ENCODE results near the gene SUSD3. TPM values are rescaled to one million over a fixed set of nuclear protein-coding genes. Genes with fewer than 3 reads are reported as not detected.

The SUSD3 gene
- total and polyA plus RNA-seq, 10 of the 15 experiments (the other 5 are each of a cell fraction or from before 2014, with no cell fraction given) = 2.5 to 92.0 (median 31.1) TPM

DNA sequence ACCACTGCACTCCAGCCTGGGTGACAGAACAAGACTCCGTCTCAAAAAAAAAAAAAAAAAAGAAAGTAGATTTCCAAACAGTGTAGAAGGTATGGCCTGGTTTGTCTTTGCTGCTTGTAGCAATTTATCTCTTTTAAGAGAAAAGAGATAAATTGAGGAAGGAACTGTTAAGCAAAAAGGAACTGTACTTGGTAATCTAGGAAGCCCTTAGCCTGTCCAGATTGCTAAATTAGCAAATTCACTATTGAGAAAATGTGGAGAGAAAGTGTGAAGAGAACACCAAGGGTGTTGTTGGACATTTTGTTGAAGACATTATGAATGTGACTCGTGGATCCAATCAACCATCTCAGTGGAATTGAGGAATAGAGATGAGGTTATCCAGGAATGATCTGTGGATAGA lies 13.0 kb upstream of the SUSD3 start (continued):
- TF ChIP-seq, protein P1, sequence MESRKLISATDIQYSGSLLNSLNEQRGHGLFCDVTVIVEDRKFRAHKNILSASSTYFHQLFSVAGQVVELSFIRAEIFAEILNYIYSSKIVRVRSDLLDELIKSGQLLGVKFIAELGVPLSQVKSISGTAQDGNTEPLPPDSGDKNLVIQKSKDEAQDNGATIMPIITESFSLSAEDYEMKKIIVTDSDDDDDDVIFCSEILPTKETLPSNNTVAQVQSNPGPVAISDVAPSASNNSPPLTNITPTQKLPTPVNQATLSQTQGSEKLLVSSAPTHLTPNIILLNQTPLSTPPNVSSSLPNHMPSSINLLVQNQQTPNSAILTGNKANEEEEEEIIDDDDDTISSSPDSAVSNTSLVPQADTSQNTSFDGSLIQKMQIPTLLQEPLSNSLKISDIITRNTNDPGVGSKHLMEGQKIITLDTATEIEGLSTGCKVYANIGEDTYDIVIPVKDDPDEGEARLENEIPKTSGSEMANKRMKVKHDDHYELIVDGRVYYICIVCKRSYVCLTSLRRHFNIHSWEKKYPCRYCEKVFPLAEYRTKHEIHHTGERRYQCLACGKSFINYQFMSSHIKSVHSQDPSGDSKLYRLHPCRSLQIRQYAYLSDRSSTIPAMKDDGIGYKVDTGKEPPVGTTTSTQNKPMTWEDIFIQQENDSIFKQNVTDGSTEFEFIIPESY (IDR thresholded peaks at IDR 0.05) = no peak
- TF ChIP-seq CBFB (IDR thresholded peaks at IDR 0.05; ENCODE audit: low read depth) (no peak), HDAC6 (IDR thresholded peaks at IDR 0.05; ENCODE audit: unreplicated experiment) (no peak), CREB1 (IDR thresholded peaks at IDR 0.05; ENCODE audit: low read depth) (no peak), ZSCAN29 (IDR thresholded peaks at IDR 0.05) (no peak)

DNA sequence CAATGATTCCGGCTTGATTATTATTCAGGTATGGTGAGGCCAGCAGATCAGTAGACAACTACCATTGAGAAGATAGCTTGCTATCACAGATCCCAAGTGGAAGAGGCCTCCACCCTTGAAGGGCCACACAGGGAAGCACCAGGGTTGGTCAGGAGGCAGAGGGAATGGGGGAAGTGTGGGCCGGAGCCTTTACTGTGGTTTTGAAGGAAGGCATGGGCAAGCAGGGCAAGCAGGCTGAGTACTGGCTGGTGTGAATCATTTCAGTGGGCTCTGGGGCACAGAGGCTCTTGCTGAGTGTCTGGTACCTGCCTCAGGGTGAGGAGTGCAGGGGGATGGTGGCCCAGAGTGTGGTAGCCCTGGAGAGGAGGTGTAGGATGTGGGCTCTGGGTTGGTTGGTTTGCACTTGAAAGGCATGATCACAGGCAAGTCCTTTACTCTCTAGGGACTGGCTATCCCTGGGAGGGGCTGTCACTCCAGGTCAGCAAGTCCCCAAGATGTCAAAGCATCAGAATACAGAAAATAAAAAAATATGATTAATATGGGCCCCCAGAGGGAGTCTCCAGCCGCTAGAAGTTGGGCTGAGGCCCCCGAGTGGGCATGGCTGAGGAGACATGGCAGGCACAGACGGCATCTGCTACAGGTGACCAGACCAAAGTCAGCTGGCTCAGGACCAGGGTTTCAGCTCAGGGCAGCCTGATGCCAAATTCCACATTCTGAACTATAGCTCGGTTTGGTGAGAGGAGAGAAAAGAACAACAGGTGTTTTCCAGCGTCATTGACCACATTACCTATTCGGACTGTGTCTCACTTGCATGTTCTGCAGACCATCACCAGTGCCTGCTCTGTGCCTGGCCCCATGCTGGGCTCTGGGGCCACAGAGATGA lies 9.7 kb upstream of the SUSD3 start:
- WGBS (ENCODE audit: insufficient coverage, insufficient replicate concordance, low lambda C conversion rate, missing lambda C conversion rate) = 57% methylated on average over 7 of the region's 8 CpGs
- DNase-seq (ENCODE audit: low read depth, low spot score) = no peak
- POLR2A ChIA-PET = interaction anchor here (1.2 kb wide), 1 partner anchor 11 kb away, joined by 3 read pairs; no protein-coding TSS in a partner anchor

More for the DNA sequence above, 9.7 kb upstream of the SUSD3 start:
- TF ChIP-seq RCOR1 (conservative IDR thresholded peaks at IDR 0.05; ENCODE audit: low read depth, low read length) (no peak), YBX1 (IDR thresholded peaks at IDR 0.05) (no peak), TCF3 (IDR thresholded peaks at IDR 0.05; ENCODE audit: borderline replicate concordance, insufficient read depth, low read depth, low read length) (no peak), EZH2 (IDR thresholded peaks at IDR 0.05; ENCODE audit: borderline replicate concordance, control insufficient read depth, low read depth, low read length) (no peak), SMAD1 (IDR thresholded peaks at IDR 0.05; ENCODE audit: low read depth, partially characterized antibody) (no peak), POLR2AphosphoS2 (IDR thresholded peaks at IDR 0.05; ENCODE audit: low read depth, low read length) (no peak), STAT1 (conservative IDR thresholded peaks at IDR 0.05) (no peak), BACH1 (IDR thresholded peaks at IDR 0.05; ENCODE audit: borderline replicate concordance) (no peak), NRF1 (conservative IDR thresholded peaks at IDR 0.05; ENCODE audit: low read depth, low read length) (no peak), ATF7 (IDR thresholded peaks at IDR 0.05; ENCODE audit: low read depth) (no peak), SPI1 (IDR thresholded peaks at IDR 0.05; ENCODE audit: borderline replicate concordance, insufficient read depth, low read depth, low read length) (no peak), ZNF207 (IDR thresholded peaks at IDR 0.05; ENCODE audit: borderline replicate concordance) (no peak), CREB1 (IDR thresholded peaks at IDR 0.05; ENCODE audit: low read depth) (no peak)
- TF ChIP-seq, protein P2, sequence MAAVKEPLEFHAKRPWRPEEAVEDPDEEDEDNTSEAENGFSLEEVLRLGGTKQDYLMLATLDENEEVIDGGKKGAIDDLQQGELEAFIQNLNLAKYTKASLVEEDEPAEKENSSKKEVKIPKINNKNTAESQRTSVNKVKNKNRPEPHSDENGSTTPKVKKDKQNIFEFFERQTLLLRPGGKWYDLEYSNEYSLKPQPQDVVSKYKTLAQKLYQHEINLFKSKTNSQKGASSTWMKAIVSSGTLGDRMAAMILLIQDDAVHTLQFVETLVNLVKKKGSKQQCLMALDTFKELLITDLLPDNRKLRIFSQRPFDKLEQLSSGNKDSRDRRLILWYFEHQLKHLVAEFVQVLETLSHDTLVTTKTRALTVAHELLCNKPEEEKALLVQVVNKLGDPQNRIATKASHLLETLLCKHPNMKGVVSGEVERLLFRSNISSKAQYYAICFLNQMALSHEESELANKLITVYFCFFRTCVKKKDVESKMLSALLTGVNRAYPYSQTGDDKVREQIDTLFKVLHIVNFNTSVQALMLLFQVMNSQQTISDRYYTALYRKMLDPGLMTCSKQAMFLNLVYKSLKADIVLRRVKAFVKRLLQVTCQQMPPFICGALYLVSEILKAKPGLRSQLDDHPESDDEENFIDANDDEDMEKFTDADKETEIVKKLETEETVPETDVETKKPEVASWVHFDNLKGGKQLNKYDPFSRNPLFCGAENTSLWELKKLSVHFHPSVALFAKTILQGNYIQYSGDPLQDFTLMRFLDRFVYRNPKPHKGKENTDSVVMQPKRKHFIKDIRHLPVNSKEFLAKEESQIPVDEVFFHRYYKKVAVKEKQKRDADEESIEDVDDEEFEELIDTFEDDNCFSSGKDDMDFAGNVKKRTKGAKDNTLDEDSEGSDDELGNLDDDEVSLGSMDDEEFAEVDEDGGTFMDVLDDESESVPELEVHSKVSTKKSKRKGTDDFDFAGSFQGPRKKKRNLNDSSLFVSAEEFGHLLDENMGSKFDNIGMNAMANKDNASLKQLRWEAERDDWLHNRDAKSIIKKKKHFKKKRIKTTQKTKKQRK (IDR thresholded peaks at IDR 0.05; ENCODE audit: low read depth, low read length) = no peak
- Histone ChIP-seq H3K79me2 (ENCODE audit: control insufficient read depth, insufficient read depth, low read length) (no peaks in the 10 kb centered on the region), H2AFZ (ENCODE audit: control insufficient read depth, low read depth, low read length) (no peak overlapping the region), H3K4me2 (ENCODE audit: control insufficient read depth, insufficient read depth) (no peak overlapping the region), H3K9ac (ENCODE audit: control insufficient read depth, insufficient read depth, low read length) (no peak overlapping the region), H4K20me1 (ENCODE audit: control insufficient read depth, insufficient read depth) (no peaks in the 10 kb centered on the region), H3K4me1 (ENCODE audit: control insufficient read depth, insufficient read depth, low read length) (no peaks in the 10 kb centered on the region), H3K9me3 (replicated peaks; ENCODE audit: control insufficient read depth, insufficient read depth, low read length) (no peaks in the 10 kb centered on the region), H3K27me3 (replicated peaks in 1 of 2; ENCODE audit: control insufficient read depth in 2 of 2, insufficient read depth in 2 of 2, low read length in 1 of 2) (no peaks in the 10 kb centered on the region; a peak in 1 of 4 replicates), H3K36me3 (ENCODE audit: control insufficient read depth in 2 of 2, insufficient read depth in 2 of 2, low read length in 1 of 2) (no peaks in the 10 kb centered on the region), H3K4me3 (no peak overlapping the region), H3K27ac (ENCODE audit: control insufficient read depth, insufficient read depth) (no peak overlapping the region)
- no TSS peak for BruUV-seq (replicated peaks)
- ChIA-PET RAD21 (ENCODE audit: unreplicated experiment) (no interaction called here), CTCF (interaction anchor here (2.1 kb wide), 1 partner anchor 45 kb away, joined by 8 read pairs; no protein-coding TSS in a partner anchor), SMC1A (ENCODE audit: uncharacterized antibody, unreplicated experiment) (interaction anchor here (1.2 kb wide), 1 partner anchor 49 kb away, joined by 3 read pairs; no protein-coding TSS in a partner anchor)
- in situ Hi-C loops (cut with MboI) = no loop called here
- ATAC-seq (peak; percentile 18; the same call in 1 of the 3 replicates), FAIRE-seq (no peak)
- intact Hi-C loops (cut with micrococcal nuclease; ENCODE audit: unreplicated experiment) = no loop called here
